ENCODE measurements around the gene SMIM3. TPM values are rescaled to one million over a fixed set of nuclear protein-coding genes. Genes with fewer than 3 reads are reported as not detected.

The SMIM3 gene
- total RNA-seq, result 30.7 and 38.3 TPM in 2 replicates

DNA sequence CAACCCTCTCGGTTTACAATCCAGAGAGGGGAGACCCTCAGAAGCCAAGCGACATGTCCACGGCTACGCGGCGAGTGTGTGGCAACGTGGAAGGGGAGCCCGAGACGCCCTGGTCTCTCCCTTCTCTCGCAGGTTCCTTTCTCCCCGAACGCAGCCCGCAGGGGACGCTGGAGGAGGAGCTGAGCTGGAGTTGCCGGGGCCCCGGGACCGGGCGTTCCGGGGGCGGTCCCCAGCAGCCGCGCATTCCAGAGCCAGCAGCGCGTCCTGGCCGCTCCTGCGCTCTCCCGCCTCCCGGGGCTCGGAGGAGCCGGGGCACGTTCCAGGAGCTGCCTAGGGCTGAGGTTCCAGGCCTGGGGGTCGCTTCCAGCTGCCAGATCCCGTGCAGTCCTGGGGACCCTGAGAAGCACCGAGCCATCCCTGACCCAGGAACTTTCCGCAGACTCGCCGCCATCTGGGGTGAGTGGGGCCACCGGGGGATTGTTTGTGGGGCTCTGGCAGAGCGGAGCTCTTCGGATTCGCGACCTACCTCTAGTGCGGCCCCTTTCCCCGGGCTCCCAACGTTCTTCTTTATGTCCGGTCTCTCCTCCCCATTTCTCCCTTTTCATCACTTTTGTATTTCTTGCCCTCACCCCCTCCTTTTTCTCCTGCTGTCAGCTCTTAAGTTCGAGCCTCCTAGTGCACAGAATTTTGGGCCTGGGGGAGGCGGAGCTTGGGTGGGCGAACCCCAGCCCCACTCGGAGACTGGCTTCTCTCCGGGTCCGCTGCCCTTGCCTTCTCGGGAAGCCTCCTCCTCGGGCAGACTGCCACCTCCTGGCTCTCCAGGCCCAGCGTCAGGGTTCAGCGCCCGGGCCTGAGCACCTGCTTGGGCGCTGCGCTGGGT lies at the start of gene SMIM3:
SMIM3 (plus strand) TSS at position 241 of the 880 bp plus-strand sequence. CDS start 16,684 bp downstream, outside the sequence.

DNA sequence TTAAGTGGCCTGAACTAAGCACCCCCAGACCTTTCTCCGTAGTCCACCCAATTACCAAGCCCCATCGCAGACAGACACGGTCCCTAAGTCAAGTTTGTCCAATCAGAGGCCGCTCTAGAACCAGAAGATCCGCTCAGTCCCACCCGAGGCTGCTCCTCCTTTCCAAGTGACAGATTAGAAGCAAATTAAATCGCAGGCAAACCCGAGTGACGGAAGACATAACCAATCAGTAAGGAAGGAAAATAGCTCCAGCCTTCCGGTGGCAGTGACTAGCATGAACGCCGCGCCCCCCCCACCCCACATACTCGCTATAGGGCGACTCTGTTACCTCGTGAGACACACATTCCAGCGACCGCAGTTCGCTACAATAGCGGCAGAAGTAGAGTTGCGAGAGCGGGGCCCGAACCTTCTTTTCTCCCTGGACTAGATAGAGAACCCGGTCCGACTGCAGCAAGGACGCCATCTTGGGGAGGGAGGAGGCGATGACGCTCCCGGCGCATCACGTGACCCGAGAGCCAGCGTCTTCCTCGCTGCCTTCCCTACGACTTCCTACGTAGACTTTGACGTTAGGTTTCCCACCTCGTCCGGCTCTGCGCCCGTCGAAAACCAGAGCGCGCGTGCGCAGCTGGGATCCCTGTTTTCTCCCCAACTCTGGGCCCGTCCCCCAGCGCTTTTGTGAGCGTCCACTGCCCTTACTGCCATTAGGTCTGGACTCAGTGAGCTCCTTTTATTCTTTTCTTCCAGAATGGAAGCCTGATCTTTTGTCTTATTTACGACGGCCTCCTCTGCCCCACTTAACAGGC lies 19.8 kb upstream of the SMIM3 start, which contains the start of gene DCTN4:
DCTN4 (minus strand) TSS at position 487 of the 803 bp plus-strand sequence; CDS start at position 463, 24 bp downstream.

GRCh38 chr5:150846308-150846653 lies 67.7 kb downstream of the SMIM3 start, which contains the start of gene IRGM:
Gene IRGM, plus strand, starts transcription at chr5:150846521. Its CDS starts 1,603 bp downstream, at chr5:150848124.

Other genes with a start within 250 kb of the SMIM3 start
- 15.4 and 30.0 TPM in 2 replicates for gene SYNPO, start 138.1 kb upstream of the SMIM3 start, total RNA-seq
- gene MYOZ3, start 117.5 kb upstream of the SMIM3 start, total RNA-seq, result 0.53 TPM in 1 of 2 replicates, not detected in the other
- gene RBM22, start 77.7 kb upstream of the SMIM3 start, total RNA-seq, result 36.0 and 42.1 TPM in 2 replicates
- 31.8 and 40.4 TPM in 2 replicates for gene DCTN4, start 19.7 kb upstream of the SMIM3 start, total RNA-seq
- gene IRGM, start 67.8 kb downstream of the SMIM3 start, total RNA-seq, result not detected in 2 replicates
- 5.3 and 6.0 TPM in 2 replicates for gene ZNF300, start 126.2 kb downstream of the SMIM3 start, total RNA-seq
- 14.9 and 39.9 TPM in 2 replicates for gene GPX3, start 241.8 kb downstream of the SMIM3 start, total RNA-seq